NCI-H146 (cell line): ENCODE data around the gene ADGB.

Experiments used
- DNase-seq: peaks from one replicate; lab custom pipeline; 2025; lab: John Stamatoyannopoulos, UW

Gene ADGB

GRCh38 chr6:146634022-146634421 is 35.2 kb downstream of the ADGB start:
- no peak for DNase-seq

DNA sequence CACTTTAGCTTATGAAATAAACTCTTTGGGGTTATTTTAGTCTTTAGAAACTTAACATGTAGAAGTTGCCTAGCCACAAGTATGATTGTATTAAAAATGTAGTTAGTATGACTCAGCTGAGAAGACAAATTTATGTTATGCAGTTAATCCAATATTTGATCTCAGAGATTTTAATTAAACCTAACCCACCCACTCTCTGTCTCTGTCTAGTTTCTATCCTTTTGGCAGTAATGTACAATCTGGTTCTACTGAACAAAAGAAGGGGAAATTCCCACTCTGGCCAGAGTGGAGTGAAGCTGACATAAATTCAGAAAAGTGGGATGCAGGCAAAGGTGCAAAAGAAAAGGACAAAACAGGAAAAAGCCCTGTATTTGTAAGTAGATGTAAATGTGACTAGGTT is 36.4 kb downstream of the ADGB start:
- DNase-seq, result no peak

GRCh38 chr6:146636481-146636880 is 37.7 kb downstream of the ADGB start:
- DNase-seq, result no peak

- DNase-seq, result no peak
Measured at GRCh38 chr6:146642921-146643320, 44.1 kb downstream of the ADGB start.

- DNase-seq, result no peak
Measured at GRCh38 chr6:146650799-146651481, 52.2 kb downstream of the ADGB start.

DNA sequence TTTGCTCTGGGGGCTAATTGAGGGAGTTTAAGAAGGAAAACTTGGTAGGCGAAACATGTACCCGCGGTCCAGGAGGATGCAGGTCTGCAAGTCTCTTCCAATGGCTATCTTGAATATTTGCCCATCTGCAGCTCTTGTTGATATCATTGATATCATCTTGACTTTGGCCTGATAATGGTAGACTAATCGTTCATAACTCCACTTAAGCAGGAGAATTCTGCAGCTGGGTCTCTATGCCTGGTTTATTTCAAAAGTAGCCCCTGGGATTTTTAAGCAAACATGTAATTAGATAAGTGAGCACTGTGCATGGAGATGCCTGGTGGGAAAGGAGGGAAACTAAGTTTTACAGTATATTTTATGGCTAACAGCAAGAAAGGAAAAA is 52.7 kb downstream of the ADGB start:
- no peak for DNase-seq

DNA sequence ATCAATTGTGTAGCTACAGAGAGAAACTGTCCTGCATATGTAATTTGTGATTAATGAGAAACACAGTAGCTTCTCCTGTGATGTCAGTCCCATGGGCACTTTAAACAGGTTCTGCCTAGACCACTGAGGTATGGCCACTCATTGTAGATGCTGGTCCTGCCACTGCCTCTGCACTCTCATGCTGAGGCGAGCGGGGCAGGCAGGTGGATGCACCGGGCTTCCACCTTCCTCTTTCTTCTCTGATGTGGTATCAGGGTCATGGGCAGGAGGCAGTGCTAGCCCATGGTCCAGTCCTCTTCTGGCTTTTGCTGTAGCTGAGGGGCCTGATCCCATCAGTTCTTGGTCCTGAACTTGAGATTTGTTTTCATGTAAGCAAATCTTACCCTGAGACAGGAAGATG is 58.7 kb downstream of the ADGB start:
- no peak for DNase-seq

GRCh38 chr6:146664871-146665360 is 66.1 kb downstream of the ADGB start:
- DNase-seq, result no peak

DNA sequence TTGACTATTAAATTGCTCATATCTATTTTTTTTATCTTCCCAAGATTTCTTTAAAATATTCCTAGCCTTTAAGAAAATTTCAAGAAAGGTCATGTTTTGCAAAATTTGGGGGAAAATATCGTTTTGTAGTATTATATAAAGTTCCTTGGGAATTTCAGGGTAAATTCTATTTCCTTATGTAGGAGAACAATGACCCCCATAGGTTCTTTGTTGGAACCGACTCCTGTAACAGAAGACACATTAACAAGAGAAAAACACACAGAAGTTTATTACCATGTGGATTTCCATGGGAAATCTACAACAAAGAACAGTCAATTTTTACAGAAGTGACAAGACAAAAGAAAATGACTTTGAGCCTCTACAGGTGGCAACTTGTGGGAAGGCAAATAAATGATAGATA is 68.1 kb downstream of the ADGB start:
- DNase-seq, result no peak

DNA sequence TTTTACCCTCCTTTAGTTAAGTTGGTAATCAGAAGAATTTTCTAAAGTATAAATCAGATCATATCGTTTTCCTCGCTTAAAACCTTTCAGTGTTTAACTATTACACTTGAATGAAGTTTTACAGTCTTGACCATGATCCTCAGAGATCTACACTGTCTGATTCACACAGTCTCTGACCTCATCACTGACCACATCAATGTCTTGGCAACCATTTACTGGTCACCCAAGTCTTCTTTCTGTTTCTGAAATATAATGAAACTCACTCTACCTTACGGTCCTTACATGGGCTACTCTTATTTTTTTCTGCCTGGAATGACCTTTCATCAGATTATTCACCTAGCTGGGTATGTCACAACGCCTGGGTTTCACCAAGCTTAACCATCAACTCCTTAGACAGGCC is 71.4 kb downstream of the ADGB start:
- no peak for DNase-seq

DNA sequence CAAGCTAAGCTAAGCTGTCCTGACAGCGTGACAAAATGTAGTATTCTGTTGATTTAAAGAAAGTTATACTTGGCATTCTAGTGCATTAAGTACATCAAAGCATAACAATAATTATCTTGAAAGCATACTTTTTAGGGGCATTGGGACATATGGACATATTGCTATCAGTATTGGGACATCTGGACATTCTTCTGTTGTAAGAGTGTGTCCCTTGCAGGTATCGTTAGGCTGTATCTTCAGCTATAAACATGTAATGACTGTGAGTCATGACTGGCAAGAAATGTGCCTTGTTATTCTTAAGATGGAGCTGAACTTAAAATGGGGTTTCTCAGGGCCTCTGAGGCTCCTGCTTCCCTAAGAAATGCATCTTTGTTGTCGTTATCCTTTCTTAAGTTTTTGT is 74.3 kb downstream of the ADGB start:
- no peak for DNase-seq

DNA sequence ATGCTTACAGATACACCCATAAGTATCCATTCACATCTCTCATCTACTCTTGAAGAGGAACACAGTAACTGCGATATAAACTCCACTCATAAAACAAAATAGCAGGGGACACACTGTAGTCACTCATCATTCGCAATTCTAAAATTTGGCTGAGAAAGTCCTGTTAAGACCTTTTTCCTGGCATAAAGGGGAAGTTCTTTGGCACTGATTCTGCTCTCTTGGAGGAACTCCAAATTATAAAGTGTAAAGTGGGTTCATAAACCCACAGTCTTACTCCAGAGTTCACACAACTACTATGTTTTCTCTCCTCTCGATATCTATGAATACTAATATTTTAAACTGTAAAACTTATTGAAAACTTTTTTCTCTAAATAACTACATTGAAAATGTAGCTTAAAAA is 80.6 kb downstream of the ADGB start:
- no peak for DNase-seq

GRCh38 chr6:146682919-146683318 is 84.1 kb downstream of the ADGB start:
- DNase-seq, result no peak

DNA sequence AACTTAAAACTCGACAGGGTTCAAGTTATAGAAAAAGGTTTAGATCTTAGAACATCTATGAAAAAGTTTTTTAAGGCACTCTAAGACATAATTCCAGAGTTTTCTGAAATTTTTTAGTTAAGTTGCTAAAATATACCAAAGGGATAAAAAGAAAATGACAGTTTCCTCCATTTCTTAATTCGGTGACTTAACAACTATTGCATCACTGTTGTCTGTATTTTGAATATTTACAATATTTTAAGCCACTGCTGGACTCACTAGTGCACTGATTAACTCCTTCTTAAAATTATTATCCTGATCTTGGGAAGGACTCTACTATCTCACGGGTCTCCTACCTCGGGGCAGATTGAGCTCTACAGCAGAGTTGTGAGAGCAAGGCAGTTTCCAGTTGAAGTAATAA is 91.0 kb downstream of the ADGB start:
- DNase-seq, result no peak

DNA sequence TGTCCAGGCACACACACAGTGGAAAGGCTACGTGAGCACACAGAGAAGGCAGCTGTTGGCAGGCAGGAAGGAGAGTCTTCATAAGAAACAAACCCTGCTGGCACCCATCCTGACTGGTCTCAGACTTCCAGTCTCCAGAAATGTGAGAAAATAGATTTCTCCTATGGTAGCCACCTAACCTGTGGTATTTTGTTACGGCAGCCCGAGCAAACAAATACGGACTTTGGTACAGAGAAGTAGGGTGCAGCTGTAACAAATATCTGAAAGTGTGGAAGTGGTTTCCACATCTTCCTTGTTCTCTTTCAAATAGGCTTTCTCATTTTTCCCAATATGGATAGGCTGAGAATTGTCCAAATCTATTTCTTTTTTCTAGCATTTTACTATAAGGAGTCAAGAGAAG is 94.6 kb downstream of the ADGB start:
- DNase-seq, result no peak

GRCh38 chr6:146697921-146698320 is 99.1 kb downstream of the ADGB start:
- no peak for DNase-seq

DNA sequence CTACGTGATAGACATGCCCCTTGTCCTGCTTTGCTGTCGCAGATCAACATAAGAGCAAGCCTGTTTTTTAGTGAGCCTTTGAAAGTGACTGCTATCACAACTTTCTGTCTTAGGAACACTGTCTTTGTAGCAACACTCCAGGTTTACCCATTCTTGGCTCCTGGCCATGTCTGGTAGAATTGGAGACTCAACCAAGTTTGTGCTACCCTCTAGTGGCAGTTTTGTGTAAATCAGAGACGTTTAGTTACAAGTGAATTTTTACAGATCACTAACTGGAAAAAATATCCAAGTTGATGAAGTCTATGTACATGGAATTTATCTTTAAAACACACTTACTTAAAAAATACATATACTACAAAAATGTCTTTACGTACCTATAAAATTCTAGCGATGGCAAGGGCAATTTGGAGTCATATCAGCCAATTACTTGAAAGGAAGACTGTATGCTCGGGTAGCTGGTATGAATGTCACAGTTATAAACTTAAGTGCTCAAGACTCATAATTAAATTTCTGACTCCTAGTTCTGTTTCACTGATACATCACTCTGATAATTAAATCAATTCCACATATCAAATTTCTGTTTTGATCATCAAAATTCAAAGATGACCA is 101.4 kb downstream of the ADGB start:
- DNase-seq, result peak; percentile 72

DNA sequence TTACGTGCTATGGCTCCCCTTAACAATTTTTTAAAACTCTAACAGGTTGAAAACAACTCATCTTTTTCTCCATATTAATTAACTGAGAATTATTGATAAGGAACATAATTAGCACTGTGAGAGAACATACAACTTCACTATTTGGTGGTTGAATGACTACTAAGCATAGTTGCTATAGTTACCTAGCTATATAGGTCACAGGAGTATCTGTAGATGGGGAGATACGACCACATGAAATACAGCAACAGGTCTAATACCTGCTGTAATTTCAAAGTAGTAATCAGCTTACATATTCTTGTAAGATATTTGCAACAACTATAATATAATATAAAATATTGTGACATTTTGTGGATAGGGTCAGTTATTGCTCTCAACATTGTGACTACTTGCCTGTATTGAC is 102.9 kb downstream of the ADGB start:
- no peak for DNase-seq

GRCh38 chr6:146709036-146709622 is 110.4 kb downstream of the ADGB start:
- no peak for DNase-seq

DNA sequence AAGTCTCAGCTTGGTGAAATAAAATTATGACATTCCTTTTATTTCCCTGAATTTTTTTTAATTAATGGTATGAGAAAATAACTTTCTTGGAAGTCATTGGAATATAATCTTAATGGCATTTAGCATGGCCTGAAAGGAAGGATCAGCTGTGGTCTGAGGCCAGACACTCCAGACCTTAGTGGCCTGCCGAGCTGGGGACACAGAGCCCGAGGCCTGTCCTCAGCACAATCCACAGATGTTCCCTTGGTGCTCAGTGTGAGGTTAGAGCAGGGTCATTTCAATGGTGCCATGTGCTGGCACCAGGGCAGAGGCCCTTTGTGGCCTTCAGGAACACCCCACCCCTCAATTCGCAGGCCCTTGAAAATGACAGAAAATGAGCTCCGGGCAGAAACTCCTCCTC is 120.6 kb downstream of the ADGB start:
- no peak for DNase-seq

DNA sequence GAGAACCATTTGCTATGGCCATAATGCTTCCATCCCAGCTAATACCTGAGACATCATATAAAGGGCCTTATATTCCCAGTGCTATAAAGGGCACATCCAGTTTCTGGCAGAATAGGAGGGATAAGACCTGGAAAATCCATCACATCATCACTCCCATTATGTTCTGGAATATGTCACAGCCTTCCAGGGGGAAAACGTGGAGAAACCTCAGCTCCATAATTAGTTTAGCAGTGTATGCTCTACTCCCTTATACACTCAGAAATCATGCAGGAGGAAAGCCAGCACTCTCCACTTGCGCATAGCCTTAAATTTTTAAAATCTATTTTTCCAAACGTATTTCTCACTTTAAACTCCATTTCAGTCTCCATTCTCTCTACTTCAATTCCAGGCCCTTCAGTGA is 140.9 kb downstream of the ADGB start:
- DNase-seq, result no peak

DNA sequence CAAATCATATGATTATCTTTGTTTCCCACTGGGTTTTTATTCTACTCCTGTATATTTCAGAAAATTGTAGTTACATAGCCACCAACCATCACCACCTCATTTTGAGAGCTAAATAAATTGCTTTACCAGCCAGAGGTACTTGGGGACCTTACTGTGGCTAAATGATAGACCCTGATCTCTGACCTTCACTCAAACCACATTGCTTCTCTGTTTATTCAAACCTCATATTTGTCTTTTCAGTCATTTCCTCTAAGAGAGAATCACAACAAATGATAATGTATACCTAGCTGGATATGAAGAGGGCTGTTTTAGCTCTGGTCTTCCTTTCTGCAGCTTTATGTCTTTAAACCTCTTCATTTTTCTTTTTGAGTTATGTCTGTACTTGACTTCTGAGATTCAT is 142.8 kb downstream of the ADGB start:
- no peak for DNase-seq

DNA sequence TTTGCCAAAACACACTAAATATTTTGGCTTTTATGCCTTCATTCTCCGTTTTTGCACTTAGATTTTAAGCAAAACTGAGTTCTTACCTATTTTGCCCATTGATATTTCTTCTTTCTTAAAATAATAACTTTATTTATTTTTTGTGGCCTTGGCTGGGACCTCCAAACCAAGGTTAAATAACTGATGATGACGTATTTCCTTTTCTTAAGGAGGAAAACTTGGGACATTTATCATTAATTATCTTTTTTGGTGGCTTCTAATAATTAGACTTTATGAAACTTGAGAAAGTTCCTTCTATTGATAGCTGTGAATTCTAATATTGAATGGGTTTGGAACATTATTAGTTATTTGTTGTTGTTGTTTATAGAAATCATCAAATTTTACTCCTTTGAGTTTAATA is 154.5 kb downstream of the ADGB start:
- no peak for DNase-seq

DNA sequence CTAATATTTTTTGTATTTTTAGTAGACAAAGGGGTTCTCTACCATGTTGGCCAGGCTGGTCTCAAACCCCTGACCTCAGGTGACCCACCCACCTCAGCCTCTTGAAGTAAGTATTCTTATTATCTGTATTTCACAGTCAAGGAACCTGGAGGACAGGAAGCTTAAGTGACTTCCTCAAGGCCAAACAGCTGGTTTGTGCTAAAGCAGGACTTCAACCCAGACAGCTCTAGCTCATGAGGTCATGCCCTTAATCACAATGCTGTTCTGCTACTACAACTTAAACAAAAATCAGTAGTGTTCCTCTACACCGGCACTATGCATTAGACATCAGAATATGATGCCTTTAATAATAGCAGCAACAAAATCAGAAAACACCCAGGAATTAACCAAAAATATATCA is 168.9 kb downstream of the ADGB start:
- no peak for DNase-seq
